Right renal cortex interstitium (tissue), 3 donors: ENCODE data around the gene TGIF2. TPM values are rescaled to one million over a fixed set of nuclear protein-coding genes. Genes with fewer than 3 reads are reported as not detected.

Experiments
- polyA plus RNA-seq, 3 donors: library from polyadenylated mRNA; unstranded; fragments of 120-200 nt; gene quantifications; one replicate each; pipeline ENCODE4 v1.2.1, GENCODE V29; 2013; ENCODE audit not compliant: insufficient read length in 3 of 3

Gene TGIF2
- polyA plus RNA-seq, 3 donors, result 58.9 to 60.4 (median 59.1) TPM

Other genes with a start within 250 kb of the TGIF2 start
- 100 to 1,000 TPM; 196 to 241 (median 211) TPM for gene MYL9, start 32.1 kb upstream of the TGIF2 start, polyA plus RNA-seq
- gene RAB5IF, start 32.2 kb downstream of the TGIF2 start, polyA plus RNA-seq, result 10 to 100 TPM; 62.1 to 75.2 (median 70.2) TPM
- under 1 TPM; 0.28 to 0.82 (median 0.50) TPM for gene SLA2, start 72.6 kb downstream of the TGIF2 start, polyA plus RNA-seq
- 10 to 100 TPM; 34.5 to 38.9 (median 38.1) TPM for gene NDRG3, start 172.5 kb downstream of the TGIF2 start, polyA plus RNA-seq
- 10 to 100 TPM; 18.0 to 19.1 (median 18.5) TPM for gene DSN1, start 200.2 kb downstream of the TGIF2 start, polyA plus RNA-seq